Testis (tissue), 3 donors: Measurements from ENCODE around the gene TBXAS1. TPM values are rescaled to one million over a fixed set of nuclear protein-coding genes. Genes with fewer than 3 reads are reported as not detected.

Experiments used
- DNase-seq: peaks from one replicate; pipeline ENCODE4 v3.0.0-alpha.2; 2019
- H3K27ac ChIP-seq, 2 donors: fragments of 200-600 bp; sonication (generic); one replicate each; pipeline ENCODE4 v1.5.1; 2019
- H3K27me3 ChIP-seq: fragments of 200-600 bp; sonication (generic); one replicate; pipeline ENCODE4 v1.5.1; 2019
- H3K36me3 ChIP-seq: fragments of 200-600 bp; sonication (generic); one replicate; pipeline ENCODE4 v1.5.1; 2017; ENCODE audit warnings: low read depth; ENCODE audit errors: missing control alignments
- H3K4me1 ChIP-seq: fragments of 200-600 bp; sonication (generic); one replicate; pipeline ENCODE4 v1.5.1; 2019
- H3K4me3 ChIP-seq, 2 donors: fragments of 200-600 bp; sonication (generic); one replicate each; pipeline ENCODE4 v1.5.1; 2017 to 2019
- H3K9me3 ChIP-seq: fragments of 200-600 bp; sonication (generic); one replicate; pipeline ENCODE4 v1.5.1; 2017
- CTCF ChIP-seq, 3 experiments: fragments of 450-650 bp in 2 of 3; fragments of 200-600 bp in 1 of 3; sonication (generic) in 1 of 3; IDR thresholded peaks; one replicate each; pipeline ENCODE4 v1.5.1; 2016 to 2019; ENCODE audit warnings: antibody characterized with exemption in 3 of 3, mild to moderate bottlenecking in 2 of 3, moderate library complexity in 1 of 3
- POLR2A ChIP-seq: fragments of 450-650 bp; IDR thresholded peaks from one replicate; pipeline ENCODE4 v1.6.1; 2017; ENCODE audit warnings: antibody characterized with exemption, mild to moderate bottlenecking, moderate library complexity
- WGBS, 2 donors: methylation state at CpG; one replicate each; pipeline ENCODE4 v1.1.5; 2018; 5-methylcytosine and 5-hydroxymethylcytosine counted together
- intact Hi-C: fragments of 100-400 bp; cut with DNase I; formaldehyde crosslinking; loops from one replicate; pipeline ENCODE4 v1.15.1; 2023; ENCODE audit warnings: low total_unique reads
- polyA plus RNA-seq: library from polyadenylated mRNA; stranded (reverse); fragments of 350-450 nt; fragmentation: Illumina TruSeq; extraction: RNeasy Lipid Tissue Mini Kit (QIAGEN cat#74804); gene quantifications from one replicate; pipeline ENCODE4 v1.2.3, GENCODE V29; 2014; ENCODE audit warnings: low read depth, low replicate concordance; ENCODE audit not compliant: insufficient read depth
- total RNA-seq, 2 donors: library from RNA; depleted of rRNA; stranded (reverse); fragments of >200 nt; gene quantifications; one replicate each; pipeline ENCODE4 v1.2.3, GENCODE V29; 2016

Gene TBXAS1
- total and polyA plus RNA-seq, 3 donors from 2014 or later: 4.9 to 5.7 (median 5.2) TPM

- peak overlapping the region; percentile 90 to 97 for H3K27ac ChIP-seq
These were observed 233.1 kb downstream of the TBXAS1 start for GRCh38 chr7:140062118-140062527.

GRCh38 chr7:140062528-140063299 lies 233.7 kb downstream of the TBXAS1 start, which contains the start of gene PARP12:
TSS of gene PARP12 (minus strand) at chr7:140062951. CDS start at chr7:140062847, 104 bp downstream.
- Histone ChIP-seq H3K4me1 (peaks cover 22% of the 10 kb centered on the region), H3K9me3 (no peaks in the 10 kb centered on the region), H3K27ac (peak within 1 kb of the TSS; percentile 90 to 97), H3K36me3 (no peaks in the 10 kb centered on the region), H3K4me3 (peak within 1 kb of the TSS; percentile 81 to 93), H3K27me3 (no peaks in the 10 kb centered on the region)
- TF ChIP-seq CTCF (IDR thresholded peaks at IDR 0.05) (no peak), POLR2A (no peak)
- intact Hi-C loops: no loop called here
- 1% methylated on average over 56 of the region's 106 CpGs; no CpG with 5 or more reads in 1 of the 2 donors for WGBS, 2 donors
- DNase-seq: peak; percentile 88

More at GRCh38 chr7:140062118-140062527, 233.1 kb downstream of the TBXAS1 start:
- intact Hi-C loops: no loop called here
- WGBS, 2 donors: 3 to 20% methylated on average over 15 to 31 of the region's 32 CpGs
- H3K27me3 ChIP-seq: no peaks in the 10 kb centered on the region
- TF ChIP-seq POLR2A (no peak), CTCF (IDR thresholded peaks at IDR 0.05) (no peak)
- peaks cover 22% of the 10 kb centered on the region for H3K4me1 ChIP-seq
- peak; percentile 37 for DNase-seq
- peak overlapping the region; percentile 81 to 93 for H3K4me3 ChIP-seq
- no peaks in the 10 kb centered on the region for H3K36me3 ChIP-seq
- no peaks in the 10 kb centered on the region for H3K9me3 ChIP-seq

- 56 to 98% methylated on average over 2 of the region's 2 CpGs for WGBS, 2 donors
- intact Hi-C loops: no loop called here
- no peak for DNase-seq
These were observed 238.0 kb downstream of the TBXAS1 start for GRCh38 chr7:140067052-140067451.

GRCh38 chr7:140068033-140068432 lies 239.0 kb downstream of the TBXAS1 start:
- no peak for DNase-seq
- intact Hi-C loops: no loop called here
- H3K4me3 ChIP-seq: no peak overlapping the region
- H3K4me1 ChIP-seq: no peaks in the 10 kb centered on the region
- H3K36me3 ChIP-seq: no peaks in the 10 kb centered on the region
- no peak overlapping the region for H3K27ac ChIP-seq
- WGBS, 2 donors: 87 to 93% methylated on average over 2 of the region's 2 CpGs
- H3K9me3 ChIP-seq: no peaks in the 10 kb centered on the region
- TF ChIP-seq CTCF (IDR thresholded peaks at IDR 0.05) (no peak), POLR2A (no peak)
- H3K27me3 ChIP-seq: no peaks in the 10 kb centered on the region

More at GRCh38 chr7:140067052-140067451, 238.0 kb downstream of the TBXAS1 start:
- no peaks in the 10 kb centered on the region for H3K9me3 ChIP-seq
- no peaks in the 10 kb centered on the region for H3K4me1 ChIP-seq
- no peak overlapping the region for H3K4me3 ChIP-seq
- H3K36me3 ChIP-seq: no peaks in the 10 kb centered on the region
- no peaks in the 10 kb centered on the region for H3K27me3 ChIP-seq
- no peak overlapping the region for H3K27ac ChIP-seq
- TF ChIP-seq CTCF (IDR thresholded peaks at IDR 0.05) (no peak), POLR2A (no peak)
